Epithelial cell of esophagus (primary cell): ENCODE data around the gene LTB4R.
A peak's percentile ranks its signal among the peaks of the same experiment; 100 is the strongest.

Source experiments
- DNase-seq: peaks from one replicate; pipeline ENCODE4 v3.0.0; 2010; ENCODE audit warnings: low read depth
- H3K4me3 ChIP-seq: 2 replicates; pipeline ENCODE4 v1.5.1; 2011; ENCODE audit warnings: mild to moderate bottlenecking, low read length, control low read depth
- TF ChIP-seq, protein P1 (sequence below): IDR thresholded peaks from 2 replicates; pipeline ENCODE4 v1.5.1; 2011; ENCODE audit warnings: low read depth, mild to moderate bottlenecking, low read length, control low read depth, inconsistent platforms; ENCODE audit not compliant: insufficient read depth; ENCODE audit errors: missing control alignments

LTB4R gene

DNA sequence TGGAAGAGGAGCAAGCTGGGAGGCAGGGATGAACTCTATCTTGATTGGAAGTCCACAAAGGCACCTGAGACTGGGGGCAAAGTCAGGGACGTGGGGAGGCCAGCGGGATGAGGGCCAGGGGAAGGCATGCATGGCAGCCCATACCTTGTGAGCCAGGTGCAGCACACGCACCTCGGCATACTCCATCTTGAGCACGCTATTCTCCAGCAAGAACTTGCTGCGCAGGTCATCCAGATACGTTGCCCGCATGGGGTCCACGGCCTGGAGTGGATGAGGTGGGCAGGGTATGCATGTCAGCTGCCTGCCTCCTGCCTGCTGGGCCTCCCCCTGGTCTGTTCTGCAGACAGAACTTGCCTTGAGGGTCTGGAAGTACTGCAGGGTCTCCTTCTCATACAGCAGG, 43.8 kb upstream of the LTB4R start:
- no peak for DNase-seq
- TF ChIP-seq, protein P1, sequence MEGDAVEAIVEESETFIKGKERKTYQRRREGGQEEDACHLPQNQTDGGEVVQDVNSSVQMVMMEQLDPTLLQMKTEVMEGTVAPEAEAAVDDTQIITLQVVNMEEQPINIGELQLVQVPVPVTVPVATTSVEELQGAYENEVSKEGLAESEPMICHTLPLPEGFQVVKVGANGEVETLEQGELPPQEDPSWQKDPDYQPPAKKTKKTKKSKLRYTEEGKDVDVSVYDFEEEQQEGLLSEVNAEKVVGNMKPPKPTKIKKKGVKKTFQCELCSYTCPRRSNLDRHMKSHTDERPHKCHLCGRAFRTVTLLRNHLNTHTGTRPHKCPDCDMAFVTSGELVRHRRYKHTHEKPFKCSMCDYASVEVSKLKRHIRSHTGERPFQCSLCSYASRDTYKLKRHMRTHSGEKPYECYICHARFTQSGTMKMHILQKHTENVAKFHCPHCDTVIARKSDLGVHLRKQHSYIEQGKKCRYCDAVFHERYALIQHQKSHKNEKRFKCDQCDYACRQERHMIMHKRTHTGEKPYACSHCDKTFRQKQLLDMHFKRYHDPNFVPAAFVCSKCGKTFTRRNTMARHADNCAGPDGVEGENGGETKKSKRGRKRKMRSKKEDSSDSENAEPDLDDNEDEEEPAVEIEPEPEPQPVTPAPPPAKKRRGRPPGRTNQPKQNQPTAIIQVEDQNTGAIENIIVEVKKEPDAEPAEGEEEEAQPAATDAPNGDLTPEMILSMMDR, result no peak
- no peak overlapping the region for H3K4me3 ChIP-seq

DNA sequence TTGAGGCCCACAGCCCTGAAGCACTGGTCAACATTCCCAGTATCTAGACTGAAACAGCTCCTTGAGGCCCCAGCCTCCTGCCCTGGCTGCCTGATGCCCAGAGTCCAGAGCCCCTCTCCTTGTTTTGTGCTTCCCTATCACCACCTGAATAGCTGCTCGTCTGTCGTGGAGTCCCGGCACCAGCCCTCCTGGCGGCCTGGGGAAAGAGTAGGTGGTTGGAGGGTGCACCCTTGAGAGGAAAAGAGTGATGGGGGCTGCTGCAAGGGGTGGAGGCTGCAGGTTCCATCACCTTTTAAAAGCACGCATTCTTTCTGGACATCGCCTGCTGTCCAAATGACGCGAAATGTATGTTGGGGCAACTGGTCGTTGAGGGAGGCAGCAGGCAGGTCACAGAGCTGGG, 43.1 kb upstream of the LTB4R start:
- H3K4me3 ChIP-seq, result no peak overlapping the region
- TF ChIP-seq, protein P1, result no peak
- no peak for DNase-seq

DNA sequence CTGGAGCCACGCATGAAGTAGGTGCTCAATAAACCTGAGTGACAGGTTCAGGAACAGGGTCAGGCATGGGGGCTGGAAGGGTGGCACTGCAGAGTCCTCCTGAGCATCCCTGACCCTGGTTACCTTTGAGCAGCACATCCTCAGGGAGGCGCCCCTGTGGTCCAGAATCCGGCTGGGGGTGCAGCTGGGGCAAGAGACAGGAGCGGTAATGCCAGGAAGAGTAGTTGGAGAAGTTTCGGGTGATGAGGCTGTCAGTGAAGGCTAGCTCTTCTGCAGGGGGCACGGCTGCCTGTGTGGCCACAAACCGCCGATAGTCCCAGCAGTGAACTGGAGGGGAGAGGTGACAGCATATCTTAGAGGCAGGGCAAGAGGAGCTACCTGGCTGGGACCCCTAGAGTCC, 41.9 kb upstream of the LTB4R start:
- H3K4me3 ChIP-seq, result no peak overlapping the region
- TF ChIP-seq, protein P1, result no peak
- no peak for DNase-seq

DNA sequence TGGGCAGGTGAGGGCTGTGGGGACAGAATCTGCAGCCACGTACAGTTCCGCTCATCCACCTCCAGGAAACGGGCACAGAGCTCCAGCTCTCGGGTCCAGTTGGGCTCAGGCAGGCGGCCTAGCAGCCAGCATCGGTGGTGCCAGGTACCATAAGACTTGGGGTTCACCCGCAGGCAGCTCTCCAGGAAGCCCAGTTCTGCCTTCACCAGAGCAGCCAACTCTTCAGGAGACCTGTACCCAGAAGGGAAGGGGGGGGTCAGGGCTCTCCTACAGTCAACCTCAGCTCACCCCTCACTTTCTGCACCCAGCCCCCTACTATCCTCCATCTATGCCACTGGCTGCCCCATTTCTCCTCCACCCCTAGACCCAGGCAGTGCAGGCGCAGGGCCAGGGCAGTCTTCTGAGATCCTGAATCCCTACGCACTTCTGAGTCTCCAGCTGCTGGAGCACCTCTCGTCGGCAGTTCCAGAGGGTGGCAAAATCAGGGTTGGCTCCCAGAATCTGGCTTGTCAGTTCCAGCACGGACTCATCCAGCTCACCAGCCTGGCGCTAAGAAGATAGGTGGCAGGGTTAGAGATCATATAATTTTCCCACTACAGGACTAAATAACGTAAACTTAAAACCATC, 41.3 kb upstream of the LTB4R start:
- DNase-seq, result no peak
- H3K4me3 ChIP-seq, result no peak overlapping the region

DNA sequence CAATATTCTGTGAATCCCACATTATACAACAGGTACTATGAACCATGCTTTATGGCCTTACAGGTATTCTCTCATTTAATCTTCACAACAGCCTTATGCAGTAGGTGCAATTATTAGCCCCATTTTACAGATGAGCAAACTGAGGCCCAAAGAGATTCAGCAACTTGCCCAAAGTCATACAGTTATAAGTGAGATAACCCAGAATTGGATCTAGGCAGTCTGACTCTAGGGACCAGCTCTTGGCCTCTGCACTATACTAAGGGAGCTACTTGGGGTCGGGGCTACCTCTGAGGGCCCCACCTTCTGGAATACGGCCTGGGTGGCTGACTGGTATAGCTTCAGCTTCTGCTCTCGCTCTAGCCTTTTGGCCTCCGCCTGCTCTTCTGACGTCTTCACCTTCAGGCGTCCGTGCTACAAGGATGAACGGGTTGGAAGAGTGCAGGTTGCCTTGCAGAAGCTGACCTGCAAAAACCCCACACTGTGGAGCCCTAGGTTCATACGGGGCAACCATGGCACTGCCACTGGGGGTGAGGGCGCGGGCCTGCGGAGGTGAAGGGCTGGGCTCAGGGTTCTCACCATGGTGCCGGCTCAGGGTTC, 40.7 kb upstream of the LTB4R start:
- DNase-seq, result no peak
- TF ChIP-seq, protein P1, result no peak
- peak overlapping the region; percentile 80 for H3K4me3 ChIP-seq

More for the DNA sequence above, 41.3 kb upstream of the LTB4R start:
- TF ChIP-seq, protein P1, result no peak

DNA sequence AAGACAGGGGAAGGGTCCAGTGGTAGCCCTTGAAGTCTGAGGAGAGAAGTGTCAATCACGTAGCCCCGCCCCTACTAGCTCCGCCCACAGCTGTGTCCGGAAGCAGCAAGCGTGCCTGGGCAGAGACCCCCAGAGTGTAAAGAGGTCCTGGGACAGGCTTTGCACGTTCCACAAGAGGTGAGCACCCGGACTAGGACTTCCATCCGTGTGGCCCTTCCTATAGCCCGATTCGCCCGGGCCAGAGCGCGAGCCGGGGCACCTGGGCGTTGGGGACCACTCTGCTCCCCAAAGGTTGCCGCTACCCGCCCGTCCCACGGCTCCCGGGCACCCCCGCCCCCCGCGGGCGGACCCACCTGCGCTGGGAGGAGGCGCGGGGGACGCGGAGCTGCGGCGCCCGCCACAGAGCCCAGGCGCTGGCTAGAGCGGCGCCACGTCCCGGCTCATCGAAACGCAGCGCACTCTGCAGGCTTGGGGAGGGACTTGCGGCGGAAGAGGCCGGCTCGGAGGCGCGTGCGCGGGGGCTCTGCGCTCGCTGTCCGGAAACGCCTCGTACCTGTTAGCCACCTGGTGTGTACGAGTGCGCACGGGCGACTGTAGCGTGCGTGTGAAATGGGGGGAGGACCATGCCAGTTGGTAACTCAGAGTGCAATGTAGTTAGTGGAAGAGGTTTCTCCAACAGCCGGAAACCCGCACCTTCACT, 40.0 kb upstream of the LTB4R start, which contains the start of gene RABGGTA:
RABGGTA (minus strand) TSS at position 464 of the 700 bp plus-strand sequence. CDS start 482 bp downstream, outside the sequence.
- TF ChIP-seq, protein P1, result peak; percentile 59
- peak within 1 kb of the TSS; percentile 80 for H3K4me3 ChIP-seq
- DNase-seq, result peak; percentile 94
